ENCODE data around the gene ARHGEF11.

GRCh38 chr1:156897078-156897825, 148.3 kb downstream of the ARHGEF11 start:
- no peak for TF ChIP-seq CTCF (IDR thresholded peaks at IDR 0.05)
- TF ChIP-seq POLR2A (IDR thresholded peaks at IDR 0.05), result no peak

Data from Peyer's patch (tissue), 4 donors.